Mesodermal cell (in vitro differentiated cells): ENCODE data around the gene MRPL23.
"Not testable (repeated sequence)": the region's sequence is repeated elsewhere in the genome, so short reads cannot be mapped to it uniquely, and the experiment has no call there.

Experiments used
- H3K27ac ChIP-seq: 2 replicates; pipeline ENCODE4 v1.7.0; 2013; ENCODE audit warnings: mild to moderate bottlenecking, low read depth, low read length, moderate library complexity; ENCODE audit not compliant: severe bottlenecking
- H3K36me3 ChIP-seq: 2 replicates; pipeline ENCODE4 v1.7.1; 2013; ENCODE audit warnings: mild to moderate bottlenecking, low read length, moderate library complexity; ENCODE audit not compliant: control insufficient read depth, insufficient read depth
- H3K4me1 ChIP-seq: one replicate; pipeline ENCODE4 v1.7.1; 2013; ENCODE audit warnings: mild to moderate bottlenecking, low read length; ENCODE audit not compliant: insufficient read depth, control insufficient read depth, poor library complexity, severe bottlenecking
- H3K4me3 ChIP-seq: 2 replicates; pipeline ENCODE4 v1.7.0; 2013; ENCODE audit warnings: low read length, control low read depth, mild to moderate bottlenecking; ENCODE audit not compliant: insufficient read depth, poor library complexity, severe bottlenecking; ENCODE audit errors: extremely low read depth
- H3K9me3 ChIP-seq: 2 replicates; pipeline ENCODE4 v1.7.1; 2013; ENCODE audit warnings: mild to moderate bottlenecking, low read length, moderate library complexity; ENCODE audit not compliant: control insufficient read depth
- WGBS, 2 experiments: methylation state at CpG; one replicate each; pipeline ENCODE4 v1.1.5; 2013; ENCODE audit warnings: missing lambda C conversion rate in 2 of 2; ENCODE audit not compliant: insufficient coverage in 2 of 2; 5-methylcytosine and 5-hydroxymethylcytosine counted together

The MRPL23 gene

DNA sequence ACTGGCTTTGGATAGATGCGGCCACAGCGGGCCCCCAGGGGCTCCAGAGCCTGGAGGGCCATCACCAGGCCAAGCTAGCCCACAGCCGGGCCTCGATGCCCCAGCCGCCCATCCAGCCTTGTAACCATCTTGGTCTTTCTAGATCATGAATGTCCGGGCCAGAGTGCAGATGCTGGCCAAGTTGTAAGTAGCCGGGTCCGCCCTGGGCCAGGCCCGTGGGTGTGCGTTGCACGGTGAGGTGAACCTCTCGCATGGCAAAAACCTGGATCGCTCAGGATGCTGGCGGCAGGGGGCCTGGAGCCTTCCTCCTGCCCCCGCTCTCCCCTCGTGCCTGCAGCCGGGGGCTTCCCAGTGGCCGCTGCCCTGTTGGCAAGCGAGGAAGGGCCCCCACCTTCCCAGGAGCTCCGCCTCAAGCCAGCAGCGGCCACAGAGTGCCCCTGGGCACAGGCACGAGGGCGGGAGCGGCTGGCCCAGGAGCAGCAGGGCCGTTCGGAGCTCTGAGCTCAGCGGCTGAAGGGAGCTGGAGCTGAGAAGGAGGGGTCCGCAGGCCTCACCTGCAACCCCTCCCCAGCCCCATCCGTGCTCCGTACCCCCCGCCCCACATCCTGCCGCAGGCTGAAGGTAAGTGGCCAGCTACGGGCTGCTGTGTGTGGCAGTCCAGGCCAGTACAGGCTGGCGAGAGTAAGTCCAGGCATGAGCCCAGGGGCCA, 10.9 kb upstream of the MRPL23 start:
- Histone ChIP-seq H3K9me3 (no peaks in the 10 kb centered on the region), H3K36me3 (no peaks in the 10 kb centered on the region), H3K27ac (no peak overlapping the region), H3K4me1 (no peaks in the 10 kb centered on the region), H3K4me3 (no peak overlapping the region)
- WGBS, 2 experiments: 93% methylated on average over 28 to 30 of the region's 34 CpGs

DNA sequence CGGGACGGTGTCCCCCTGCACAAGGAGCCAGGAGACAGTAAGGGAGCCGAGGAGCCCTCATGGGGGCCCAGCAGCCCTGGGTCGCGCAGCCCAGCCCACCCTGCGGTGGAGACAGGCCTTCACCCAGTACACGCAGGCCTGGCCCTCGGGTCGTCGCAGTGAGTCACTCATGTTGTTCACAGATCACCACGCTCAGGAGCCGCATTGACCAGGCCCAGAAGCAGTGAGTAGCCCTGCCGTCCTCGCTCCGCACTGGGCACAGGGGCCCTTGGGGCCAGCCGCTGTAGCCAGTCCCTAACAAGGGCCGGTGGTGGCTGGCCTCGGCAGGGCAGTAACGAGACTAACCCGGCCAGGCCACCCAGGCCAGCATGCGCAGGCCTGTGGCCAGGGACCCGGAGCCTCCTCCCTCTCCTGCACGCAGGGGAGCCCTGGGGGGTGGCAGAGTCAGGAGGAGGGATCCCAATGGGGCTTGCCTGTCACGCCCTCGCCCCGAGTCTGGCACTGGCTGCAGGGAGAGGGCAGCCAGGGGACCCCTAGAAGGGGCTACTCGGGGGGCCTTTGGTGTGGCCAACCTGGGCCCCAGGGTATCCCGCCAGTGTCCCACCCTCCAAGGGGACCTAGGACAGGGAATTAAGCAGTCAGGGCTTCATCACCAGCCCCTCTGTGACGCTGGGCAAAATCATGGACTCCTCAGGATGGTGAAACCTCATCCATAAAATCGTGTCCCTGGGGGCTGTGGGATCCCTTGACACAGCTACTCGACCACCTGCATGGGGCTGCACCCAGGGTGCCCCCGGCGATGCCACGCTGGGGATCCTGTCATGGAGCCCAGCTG, 10.1 kb upstream of the MRPL23 start:
- Histone ChIP-seq H3K9me3 (no peaks in the 10 kb centered on the region), H3K27ac (no peak overlapping the region), H3K36me3 (no peaks in the 10 kb centered on the region), H3K4me1 (no peaks in the 10 kb centered on the region), H3K4me3 (no peak overlapping the region)
- 91% methylated on average over 31 to 34 of the region's 34 CpGs for WGBS, 2 experiments

DNA sequence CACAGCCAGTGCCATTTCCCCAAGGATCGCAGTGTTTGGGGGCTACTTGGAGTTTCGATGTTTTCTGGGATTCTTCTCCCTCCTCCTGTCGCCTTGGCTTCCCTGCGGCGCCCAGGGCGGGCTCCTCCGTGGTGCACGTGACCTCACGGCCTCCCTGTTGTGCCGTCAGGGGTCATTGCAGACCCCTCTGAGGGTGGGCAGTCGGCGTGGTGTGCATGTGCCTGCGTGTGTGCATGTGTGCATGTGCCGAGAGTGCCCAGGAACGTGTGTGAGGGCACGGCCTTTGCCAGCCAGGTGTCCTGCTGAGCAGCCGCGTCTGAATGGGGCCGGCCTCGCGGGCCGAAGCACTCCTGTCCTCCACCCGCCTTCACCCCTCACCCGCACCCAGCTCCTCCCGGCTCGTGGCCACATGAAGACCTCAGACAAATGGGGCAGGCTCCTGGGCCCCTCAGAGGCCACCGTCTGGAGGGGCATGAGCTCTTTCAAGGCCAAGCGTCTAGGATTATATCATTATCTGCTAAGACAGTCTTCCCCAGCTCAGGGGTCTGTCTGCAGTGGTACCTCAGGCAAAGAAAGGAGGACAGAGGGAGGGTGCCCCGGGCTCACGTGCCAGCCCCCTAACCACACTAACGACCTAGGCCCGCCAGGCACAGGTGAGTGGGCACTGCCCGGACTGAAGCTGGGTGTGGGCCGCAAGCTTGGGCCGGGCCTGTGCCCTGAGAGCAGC, 9.4 kb upstream of the MRPL23 start:
- H3K36me3 ChIP-seq: no peaks in the 10 kb centered on the region
- no peaks in the 10 kb centered on the region for H3K4me1 ChIP-seq
- no peaks in the 10 kb centered on the region for H3K9me3 ChIP-seq
- H3K4me3 ChIP-seq: no peak overlapping the region
- no peak overlapping the region for H3K27ac ChIP-seq
- WGBS, 2 experiments: 83 to 87% methylated on average over 24 to 32 of the region's 35 CpGs

DNA sequence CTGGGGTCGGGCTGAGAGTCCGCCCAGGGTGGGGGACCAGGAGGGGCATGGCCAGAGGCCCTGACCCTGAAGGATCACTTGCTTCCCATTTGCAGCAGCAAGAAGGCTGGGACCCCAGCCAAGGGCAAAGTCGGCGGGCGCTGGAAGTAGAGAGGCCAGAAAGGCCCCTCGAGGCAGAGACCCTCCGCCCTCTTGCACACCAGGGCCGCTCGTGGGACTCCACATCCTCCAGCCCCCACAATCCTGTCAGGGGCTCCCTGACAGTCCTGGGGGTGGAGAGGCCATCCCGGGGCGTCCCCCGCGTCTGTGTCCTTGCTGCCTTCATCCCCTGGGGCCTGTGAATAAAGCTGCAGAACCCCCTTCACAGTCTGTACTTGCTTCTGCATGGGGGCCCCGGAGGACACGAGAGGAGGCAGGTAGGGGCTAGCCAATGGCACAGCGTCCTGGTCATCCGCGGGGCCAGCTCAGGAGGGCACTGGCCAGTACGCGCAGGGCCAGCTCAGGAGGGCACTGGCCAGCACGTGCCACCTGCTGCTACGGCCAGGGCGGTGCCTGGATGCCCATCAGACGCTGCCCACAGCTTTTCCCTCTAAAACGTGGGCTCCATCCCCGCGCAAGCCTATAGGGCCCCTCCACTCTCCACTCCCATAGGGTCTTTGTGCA, 8.7 kb upstream of the MRPL23 start:
- Histone ChIP-seq H3K27ac (no peak overlapping the region), H3K4me3 (no peak overlapping the region), H3K9me3 (no peaks in the 10 kb centered on the region), H3K36me3 (no peaks in the 10 kb centered on the region), H3K4me1 (no peaks in the 10 kb centered on the region)
- 90 to 93% methylated on average over 20 to 21 of the region's 27 CpGs for WGBS, 2 experiments

DNA sequence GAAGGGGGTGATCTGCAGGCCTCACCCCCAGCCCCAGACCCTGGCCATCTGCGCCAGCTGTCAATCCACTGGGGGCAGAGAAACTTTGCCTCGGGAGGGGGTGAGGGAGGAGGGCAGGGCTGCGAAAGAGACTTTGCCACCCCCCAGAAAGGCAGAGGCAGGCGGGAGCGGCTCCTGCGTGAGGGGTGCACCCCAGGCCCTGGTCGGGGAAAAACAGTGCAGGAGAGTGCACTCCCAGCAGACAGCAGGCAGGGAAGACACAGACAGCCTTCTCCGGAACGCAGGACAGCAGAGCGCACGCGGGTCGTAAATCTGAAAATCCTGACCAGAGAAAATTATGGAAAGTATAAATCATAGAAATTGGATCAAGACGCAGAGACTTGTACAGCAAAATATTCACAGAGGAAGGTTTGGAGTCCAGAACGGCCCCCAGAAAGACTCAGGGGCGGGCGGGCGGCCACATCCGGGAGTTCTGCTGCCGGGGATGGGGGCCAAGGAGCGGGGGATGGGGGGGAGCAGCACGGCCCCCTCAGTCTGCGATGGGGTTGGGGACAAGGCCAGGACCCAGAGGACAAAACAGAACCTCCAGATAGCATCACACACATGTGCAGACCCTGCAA, 8.0 kb upstream of the MRPL23 start:
- Histone ChIP-seq H3K27ac (no peak overlapping the region), H3K4me1 (no peaks in the 10 kb centered on the region), H3K36me3 (no peaks in the 10 kb centered on the region), H3K9me3 (no peaks in the 10 kb centered on the region), H3K4me3 (no peak overlapping the region)
- WGBS, 2 experiments: 85 to 89% methylated on average over 6 to 18 of the region's 23 CpGs

DNA sequence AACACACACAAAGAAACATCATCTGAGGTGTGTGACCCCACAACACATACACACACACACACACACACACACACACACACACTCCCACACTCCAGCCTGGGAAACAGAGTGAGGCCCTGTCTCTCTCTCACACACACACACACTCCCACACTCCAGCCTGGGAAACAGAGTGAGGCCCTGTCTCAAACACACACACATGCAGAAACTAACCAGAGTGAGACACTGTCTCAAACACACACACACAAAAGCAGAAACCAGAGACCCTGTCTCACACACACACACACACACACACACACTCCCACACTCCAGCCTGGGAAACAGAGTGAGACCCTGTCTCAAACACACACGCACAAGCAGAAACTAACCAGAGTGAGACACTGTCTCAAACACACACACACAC, 7.3 kb upstream of the MRPL23 start:
- 80 to 100% methylated on average over 1 of the region's 1 CpG for WGBS, 2 experiments
- not testable (repeated sequence) for H3K9me3 ChIP-seq, H3K4me3 ChIP-seq, H3K36me3 ChIP-seq, H3K27ac ChIP-seq, H3K4me1 ChIP-seq

DNA sequence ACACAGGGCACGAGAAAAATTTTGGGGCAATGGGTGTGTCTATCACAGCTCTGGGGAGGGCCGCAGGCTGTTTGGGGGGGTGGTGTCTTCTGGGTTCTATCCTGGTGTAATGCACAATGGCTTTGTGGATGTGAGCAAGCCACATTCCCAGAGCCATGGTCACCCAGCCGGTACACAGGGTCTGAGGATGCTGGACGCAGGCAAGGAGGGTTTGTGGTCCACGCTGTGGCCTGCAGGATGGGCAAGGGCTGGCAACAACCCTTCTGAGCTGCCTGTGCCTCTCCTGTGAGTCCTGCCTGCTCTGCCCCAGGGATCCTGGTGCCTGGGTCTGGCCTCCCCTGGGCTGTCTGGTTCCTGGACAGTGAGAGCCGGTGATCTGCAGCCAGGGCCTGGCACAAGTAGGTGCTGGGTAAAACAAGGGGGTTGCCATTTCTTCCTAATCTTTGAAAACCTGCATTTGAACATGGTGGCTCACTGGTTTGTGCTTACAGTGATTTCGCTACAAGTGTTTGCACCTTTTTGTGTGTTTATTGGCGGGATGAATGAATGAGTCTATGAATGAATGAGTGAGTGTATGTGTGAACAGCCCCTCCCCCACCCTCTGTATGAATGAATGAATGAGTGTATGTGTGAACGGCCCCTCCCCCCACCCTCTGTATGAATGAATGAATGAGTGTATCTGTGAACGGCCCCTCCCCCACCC, 4.4 kb upstream of the MRPL23 start:
- Histone ChIP-seq H3K4me1 (no peaks in the 10 kb centered on the region), H3K36me3 (no peaks in the 10 kb centered on the region), H3K4me3 (no peak overlapping the region), H3K9me3 (no peaks in the 10 kb centered on the region), H3K27ac (no peak overlapping the region)
- WGBS, 2 experiments: 95 to 98% methylated on average over 6 of the region's 10 CpGs

DNA sequence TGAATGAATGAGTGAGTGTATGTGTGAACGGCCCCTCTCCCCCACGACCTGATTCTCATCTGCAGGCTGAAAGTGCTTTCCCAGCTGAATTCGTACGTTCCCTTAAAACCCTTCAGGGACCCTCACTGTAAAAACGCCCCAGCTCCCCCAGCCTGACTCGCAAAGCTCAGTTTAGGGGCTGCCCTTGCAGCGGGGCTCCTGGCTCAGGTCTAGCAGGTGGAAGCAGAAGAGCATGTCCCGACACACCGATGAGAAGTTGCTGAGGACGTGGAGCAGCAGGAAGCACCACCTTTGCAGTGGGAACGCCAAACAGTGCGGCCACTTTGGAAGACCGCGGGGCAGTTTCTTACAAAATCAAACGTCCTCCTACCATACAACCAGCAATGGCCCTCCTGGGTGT, 3.6 kb upstream of the MRPL23 start:
- Histone ChIP-seq H3K4me1 (no peaks in the 10 kb centered on the region), H3K36me3 (no peaks in the 10 kb centered on the region), H3K4me3 (no peak overlapping the region), H3K9me3 (no peaks in the 10 kb centered on the region), H3K27ac (no peak overlapping the region)
- 81 to 88% methylated on average over 11 to 13 of the region's 15 CpGs for WGBS, 2 experiments

DNA sequence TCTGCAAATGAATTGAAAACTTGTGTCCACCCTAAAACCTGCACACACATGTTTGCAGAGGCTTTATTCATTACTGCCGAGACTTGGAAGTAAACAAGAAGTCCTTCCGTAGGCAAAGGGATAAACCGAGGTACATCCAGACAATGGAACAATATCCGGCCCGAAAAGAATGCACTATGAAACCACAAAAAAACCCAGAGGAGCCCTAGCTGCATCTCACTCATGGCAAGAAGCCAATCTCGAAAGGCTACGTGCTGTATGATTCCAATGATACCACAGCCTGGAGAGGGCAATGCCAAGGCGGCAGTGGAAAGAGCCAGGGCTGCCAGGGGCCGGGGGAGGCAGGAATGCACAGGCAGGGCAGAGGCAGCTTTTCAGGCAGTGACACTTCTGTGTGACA, 3.2 kb upstream of the MRPL23 start:
- Histone ChIP-seq H3K36me3 (no peaks in the 10 kb centered on the region), H3K27ac (no peak overlapping the region), H3K4me1 (no peaks in the 10 kb centered on the region), H3K4me3 (no peak overlapping the region), H3K9me3 (no peaks in the 10 kb centered on the region)
- WGBS, 2 experiments: 91 to 93% methylated on average over 9 of the region's 9 CpGs
